ENCODE results near the gene RCAN2.

The RCAN2 gene

GRCh38 chr6:46293641-46294316, 197.5 kb downstream of the RCAN2 start:
- H3K4me3 ChIP-seq (ENCODE audit: low read depth, low read length): no peak overlapping the region

DNA sequence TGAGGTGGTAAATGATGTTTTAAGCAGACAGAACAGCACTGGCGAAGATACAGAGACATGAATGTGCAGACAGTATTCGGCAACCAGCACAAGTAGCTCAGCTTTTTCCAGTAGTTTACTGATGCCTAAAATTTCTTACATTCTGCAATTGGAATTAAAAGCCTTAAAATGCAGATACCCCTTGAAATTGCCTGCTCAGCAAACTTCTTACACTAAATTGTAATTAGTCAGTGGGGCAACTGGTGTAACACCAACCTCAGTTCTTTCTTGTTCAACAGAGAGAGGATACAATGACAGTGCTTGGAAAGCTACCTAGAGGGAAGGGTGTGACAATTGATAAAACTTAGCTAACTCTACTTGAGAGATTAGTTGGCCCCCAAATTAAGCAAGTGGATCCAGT, 199.4 kb downstream of the RCAN2 start:
- H3K4me3 ChIP-seq (ENCODE audit: low read depth, low read length): no peak overlapping the region

- H3K4me3 ChIP-seq (ENCODE audit: low read depth, low read length): no peak overlapping the region
Observed at GRCh38 chr6:46291275-46291633, 200.0 kb downstream of the RCAN2 start.

- no peak overlapping the region for H3K4me3 ChIP-seq (ENCODE audit: low read depth, low read length)
Observed at GRCh38 chr6:46290421-46291274, 200.6 kb downstream of the RCAN2 start.

- no peak overlapping the region for H3K4me3 ChIP-seq (ENCODE audit: low read depth, low read length)
Observed at GRCh38 chr6:46289898-46290297, 201.4 kb downstream of the RCAN2 start.

GRCh38 chr6:46288835-46289234, 202.4 kb downstream of the RCAN2 start:
- no peak overlapping the region for H3K4me3 ChIP-seq (ENCODE audit: low read depth, low read length)

- no peak overlapping the region for H3K4me3 ChIP-seq (ENCODE audit: low read depth, low read length)
Observed at GRCh38 chr6:46287681-46288080, 203.6 kb downstream of the RCAN2 start.

DNA sequence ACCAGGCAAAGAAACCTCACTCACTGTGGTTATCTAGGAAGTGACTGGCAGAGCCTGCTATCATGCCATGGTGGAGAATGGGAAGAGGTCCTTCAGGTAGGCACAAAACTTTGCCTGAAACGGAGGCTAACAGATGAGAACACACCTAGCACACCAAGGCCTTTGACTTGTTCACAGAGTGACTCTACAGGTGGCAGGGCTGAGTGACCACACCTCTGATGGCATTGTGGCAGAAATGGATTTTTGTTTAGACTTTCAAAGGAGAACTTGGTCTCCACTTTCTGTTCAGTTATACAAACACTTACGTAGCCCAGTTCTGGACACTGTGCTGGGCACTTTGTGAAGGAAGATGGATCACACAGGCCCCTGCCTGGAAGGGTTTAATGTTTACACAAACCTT, 204.2 kb downstream of the RCAN2 start:
- no peak overlapping the region for H3K4me3 ChIP-seq (ENCODE audit: low read depth, low read length)

- H3K4me3 ChIP-seq (ENCODE audit: low read depth, low read length): no peak overlapping the region
Observed at GRCh38 chr6:46284475-46284874, 206.8 kb downstream of the RCAN2 start.

- no peak overlapping the region for H3K4me3 ChIP-seq (ENCODE audit: low read depth, low read length)
Observed at GRCh38 chr6:46281110-46281509, 210.1 kb downstream of the RCAN2 start.

DNA sequence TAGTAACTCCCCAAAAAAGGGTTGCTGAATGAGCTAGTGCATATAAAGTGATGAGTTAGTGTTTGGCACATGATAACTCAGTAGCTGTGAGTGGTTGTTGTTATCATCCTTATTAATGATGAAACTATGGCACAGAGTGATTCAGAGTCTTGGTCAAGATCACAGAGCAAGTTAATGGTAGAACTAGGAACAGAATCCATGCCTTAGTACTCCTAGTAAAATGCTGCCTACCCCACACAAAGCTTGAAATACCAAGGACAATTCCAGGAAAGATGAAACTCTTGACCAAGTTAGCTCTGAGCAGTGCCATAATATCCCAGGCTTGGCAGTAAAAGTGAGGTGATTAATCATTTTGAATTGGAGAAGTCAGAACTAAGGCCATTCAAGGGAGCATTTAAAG, 211.4 kb downstream of the RCAN2 start:
- H3K4me3 ChIP-seq (ENCODE audit: low read depth, low read length): no peak overlapping the region

DNA sequence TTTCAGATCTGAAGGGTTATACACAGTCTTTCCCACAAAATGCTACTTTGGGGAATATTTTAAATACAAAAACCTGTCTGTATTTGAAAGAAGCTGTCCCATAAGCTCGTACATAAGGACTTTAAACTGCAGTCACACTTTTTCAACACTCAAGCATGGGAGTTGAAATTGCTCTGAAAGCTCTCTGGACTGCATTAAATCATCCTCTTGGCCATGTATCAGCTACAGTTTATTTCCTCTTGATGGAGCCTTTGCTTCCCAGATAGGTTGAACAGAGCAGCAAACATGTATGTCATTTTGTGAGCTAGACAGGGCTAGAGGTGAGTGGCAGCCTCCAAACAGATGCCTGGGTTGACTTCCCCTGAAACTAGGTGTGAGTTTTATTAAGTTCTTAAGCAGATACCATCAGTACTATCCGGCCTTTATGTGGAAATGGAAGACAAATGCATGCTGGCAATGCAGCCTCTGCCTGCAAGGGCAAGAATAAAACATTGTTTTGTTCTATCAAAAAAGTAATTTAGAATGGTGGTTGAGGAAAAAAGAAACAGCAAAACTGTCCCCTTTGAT, 214.6 kb downstream of the RCAN2 start:
- no peak overlapping the region for H3K4me3 ChIP-seq (ENCODE audit: low read depth, low read length)

GRCh38 chr6:46274502-46274901, 216.7 kb downstream of the RCAN2 start:
- no peak overlapping the region for H3K4me3 ChIP-seq (ENCODE audit: low read depth, low read length)

GRCh38 chr6:46273911-46274310, 217.3 kb downstream of the RCAN2 start:
- H3K4me3 ChIP-seq (ENCODE audit: low read depth, low read length): no peak overlapping the region

- no peak overlapping the region for H3K4me3 ChIP-seq (ENCODE audit: low read depth, low read length)
Observed at GRCh38 chr6:46271728-46272127, 219.5 kb downstream of the RCAN2 start.

GRCh38 chr6:46271107-46271506, 220.1 kb downstream of the RCAN2 start:
- no peak overlapping the region for H3K4me3 ChIP-seq (ENCODE audit: low read depth, low read length)

- no peak overlapping the region for H3K4me3 ChIP-seq (ENCODE audit: low read depth, low read length)
Observed at GRCh38 chr6:46270336-46270735, 220.9 kb downstream of the RCAN2 start.

GRCh38 chr6:46269447-46270229, 221.6 kb downstream of the RCAN2 start:
- no peak overlapping the region for H3K4me3 ChIP-seq (ENCODE audit: low read depth, low read length)

DNA sequence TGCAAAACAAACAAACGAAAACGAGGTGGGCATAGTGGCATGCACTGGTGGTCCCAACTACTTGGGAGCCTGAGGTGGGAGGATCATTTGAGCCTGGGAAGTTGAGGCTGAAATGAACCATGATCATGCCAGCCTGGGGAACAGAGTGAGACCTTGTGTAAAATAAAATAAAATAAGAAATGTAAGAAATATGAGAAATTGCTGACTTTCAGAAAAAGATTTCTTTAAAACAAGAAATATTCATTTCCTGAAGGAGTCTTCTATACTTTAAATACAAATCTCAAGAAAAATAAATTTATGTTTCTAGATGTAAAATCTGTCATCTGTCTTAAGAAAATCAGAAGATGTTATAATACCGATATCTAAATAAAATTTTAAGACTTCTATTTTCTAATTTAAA, 223.7 kb downstream of the RCAN2 start:
- H3K4me3 ChIP-seq (ENCODE audit: low read depth, low read length): no peak overlapping the region

GRCh38 chr6:46265373-46265772, 225.9 kb downstream of the RCAN2 start:
- H3K4me3 ChIP-seq (ENCODE audit: low read depth, low read length): no peak overlapping the region

DNA sequence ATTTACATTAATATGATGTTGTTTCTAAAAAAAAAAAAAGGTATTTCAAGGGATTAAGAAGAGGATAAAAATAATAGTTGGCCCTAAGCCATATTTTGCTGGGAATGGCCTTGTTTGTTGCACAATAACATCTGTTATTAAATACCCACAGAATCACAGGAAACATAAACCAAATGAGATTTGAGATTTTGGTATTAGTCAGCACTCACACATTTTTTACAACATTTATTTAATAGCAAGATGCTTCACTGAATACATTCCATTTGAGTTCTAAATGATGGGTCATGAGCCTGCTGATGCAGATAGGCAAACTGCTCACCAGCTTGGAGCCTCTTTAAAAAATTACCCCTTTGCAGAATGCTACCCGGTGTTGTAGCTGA, 227.6 kb downstream of the RCAN2 start:
- H3K4me3 ChIP-seq (ENCODE audit: low read depth, low read length): no peak overlapping the region
